OCI-LY3 (cell line): ENCODE data around the gene EXTL2.

Source experiments
- EZH2phosphoT487 ChIP-seq: fragments of 200-600 bp; shearing (Covaris generic); IDR thresholded peaks from 2 replicates; pipeline ENCODE4 v1.6.1; 2018; ENCODE audit warnings: antibody characterized with exemption, mixed run types, low read depth
- TF ChIP-seq, protein P1 (sequence below): fragments of 200-600, 300-600 bp; sonication (generic); IDR thresholded peaks from 2 replicates; pipeline ENCODE4 v1.5.1; 2014; ENCODE audit warnings: antibody characterized with exemption, low read length, low read depth

- TF ChIP-seq, protein P1, sequence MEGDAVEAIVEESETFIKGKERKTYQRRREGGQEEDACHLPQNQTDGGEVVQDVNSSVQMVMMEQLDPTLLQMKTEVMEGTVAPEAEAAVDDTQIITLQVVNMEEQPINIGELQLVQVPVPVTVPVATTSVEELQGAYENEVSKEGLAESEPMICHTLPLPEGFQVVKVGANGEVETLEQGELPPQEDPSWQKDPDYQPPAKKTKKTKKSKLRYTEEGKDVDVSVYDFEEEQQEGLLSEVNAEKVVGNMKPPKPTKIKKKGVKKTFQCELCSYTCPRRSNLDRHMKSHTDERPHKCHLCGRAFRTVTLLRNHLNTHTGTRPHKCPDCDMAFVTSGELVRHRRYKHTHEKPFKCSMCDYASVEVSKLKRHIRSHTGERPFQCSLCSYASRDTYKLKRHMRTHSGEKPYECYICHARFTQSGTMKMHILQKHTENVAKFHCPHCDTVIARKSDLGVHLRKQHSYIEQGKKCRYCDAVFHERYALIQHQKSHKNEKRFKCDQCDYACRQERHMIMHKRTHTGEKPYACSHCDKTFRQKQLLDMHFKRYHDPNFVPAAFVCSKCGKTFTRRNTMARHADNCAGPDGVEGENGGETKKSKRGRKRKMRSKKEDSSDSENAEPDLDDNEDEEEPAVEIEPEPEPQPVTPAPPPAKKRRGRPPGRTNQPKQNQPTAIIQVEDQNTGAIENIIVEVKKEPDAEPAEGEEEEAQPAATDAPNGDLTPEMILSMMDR, result peak; percentile 61
- no peak for TF ChIP-seq EZH2phosphoT487
Observed at GRCh38 chr1:100866041-100866900, 28.4 kb downstream of the EXTL2 start.
